Stomach (tissue), 4 donors: ENCODE measurements around the gene VTI1A.

Experiments
- EP300 ChIP-seq: sonication (generic); formaldehyde crosslinking; IDR thresholded peaks from one replicate; pipeline ENCODE4 v1.6.1; 2017; ENCODE audit warnings: antibody characterized with exemption
- POLR2A ChIP-seq, 4 donors: fragments of 450-650 bp; IDR thresholded peaks; one replicate each; pipeline ENCODE4 v1.6.1; 2016; ENCODE audit warnings: antibody characterized with exemption in 4 of 4, control low read depth in 2 of 4, mild to moderate bottlenecking in 1 of 4, moderate library complexity in 1 of 4
- POLR2AphosphoS5 ChIP-seq, 3 donors: sonication (generic); formaldehyde crosslinking; IDR thresholded peaks; one replicate each; pipeline ENCODE4 v1.6.1; 2016; ENCODE audit warnings: antibody characterized with exemption in 3 of 3
- TF ChIP-seq, protein P1 (sequence below), 7 experiments: fragments of 450-650 bp in 4 of 7; fragments of 200-600 bp in 3 of 7; sonication (generic) in 3 of 7; IDR thresholded peaks; one replicate each; pipeline ENCODE4 v1.5.1; 2016 to 2019; ENCODE audit warnings: antibody characterized with exemption in 7 of 7, control low read depth in 2 of 7, mild to moderate bottlenecking in 1 of 7

- TF ChIP-seq POLR2A (IDR thresholded peaks at IDR 0.05): no peak
- TF ChIP-seq, protein P1, sequence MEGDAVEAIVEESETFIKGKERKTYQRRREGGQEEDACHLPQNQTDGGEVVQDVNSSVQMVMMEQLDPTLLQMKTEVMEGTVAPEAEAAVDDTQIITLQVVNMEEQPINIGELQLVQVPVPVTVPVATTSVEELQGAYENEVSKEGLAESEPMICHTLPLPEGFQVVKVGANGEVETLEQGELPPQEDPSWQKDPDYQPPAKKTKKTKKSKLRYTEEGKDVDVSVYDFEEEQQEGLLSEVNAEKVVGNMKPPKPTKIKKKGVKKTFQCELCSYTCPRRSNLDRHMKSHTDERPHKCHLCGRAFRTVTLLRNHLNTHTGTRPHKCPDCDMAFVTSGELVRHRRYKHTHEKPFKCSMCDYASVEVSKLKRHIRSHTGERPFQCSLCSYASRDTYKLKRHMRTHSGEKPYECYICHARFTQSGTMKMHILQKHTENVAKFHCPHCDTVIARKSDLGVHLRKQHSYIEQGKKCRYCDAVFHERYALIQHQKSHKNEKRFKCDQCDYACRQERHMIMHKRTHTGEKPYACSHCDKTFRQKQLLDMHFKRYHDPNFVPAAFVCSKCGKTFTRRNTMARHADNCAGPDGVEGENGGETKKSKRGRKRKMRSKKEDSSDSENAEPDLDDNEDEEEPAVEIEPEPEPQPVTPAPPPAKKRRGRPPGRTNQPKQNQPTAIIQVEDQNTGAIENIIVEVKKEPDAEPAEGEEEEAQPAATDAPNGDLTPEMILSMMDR (IDR thresholded peaks at IDR 0.05): no peak
- TF ChIP-seq POLR2AphosphoS5 (IDR thresholded peaks at IDR 0.05): no peak
- TF ChIP-seq EP300: no peak
Measured at GRCh38 chr10:112773783-112774182, 326.8 kb downstream of the VTI1A start.
